Hepatocyte (in vitro differentiated cells): Measurements from ENCODE around the gene SPATA20.

Experiments used
- CTCF ChIP-seq: fragments of 200-600 bp; sonication (generic); IDR thresholded peaks from 2 replicates; pipeline ENCODE4 v1.5.1; 2016; ENCODE audit warnings: antibody characterized with exemption, mild to moderate bottlenecking; ENCODE audit not compliant: poor library complexity
- EZH2 ChIP-seq: fragments of 200-600 bp; sonication (generic); IDR thresholded peaks from 2 replicates; pipeline ENCODE4 v1.6.1; 2016; ENCODE audit warnings: antibody characterized with exemption, mild to moderate bottlenecking, borderline replicate concordance
- EZH2phosphoT487 ChIP-seq: fragments of 200-600 bp; sonication (generic); IDR thresholded peaks from one replicate; pipeline ENCODE4 v1.6.1; 2018; ENCODE audit warnings: antibody characterized with exemption, mild to moderate bottlenecking, low read depth, moderate library complexity; ENCODE audit not compliant: unreplicated experiment, severe bottlenecking

GRCh38 chr17:50573866-50574611, 27.1 kb downstream of the SPATA20 start:
- no peak for TF ChIP-seq EZH2
- no peak for TF ChIP-seq CTCF
- TF ChIP-seq EZH2phosphoT487, result no peak
